HepG2 (cell line): ENCODE results near the gene RGSL1. TPM values are rescaled to one million over a fixed set of nuclear protein-coding genes. Genes with fewer than 3 reads are reported as not detected.

Source experiments
- ATAC-seq: fragments of 200-7000 bp; cut with Tn5 transposase; 3 replicates; pipeline ENCODE4 v1.9.1; 2020; ENCODE audit warnings: mild to moderate bottlenecking, moderate library complexity
- BruUV-seq: library from RNA; stranded (reverse); fragments of 400-500 nt; replicated peaks from 2 replicates; lab custom pipeline; 2021; lab: Mats Ljungman, UMichigan
- CTCF ChIA-PET: fragments of 300-600 bp; formaldehyde crosslinking; extraction: SDS; loops from one replicate; lab custom pipeline; 2021; ENCODE audit warnings: low total read pairs, inconsistent platforms, low intra/inter-chr PET ratio; lab: Yijun Ruan, JAX
- POLR2A ChIA-PET: fragments of 350-600 bp; sonication (Branson Sonifier 250); formaldehyde crosslinking; loops from one replicate; lab custom pipeline; 2020; ENCODE audit warnings: antibody characterized with exemption, inconsistent platforms; lab: Yijun Ruan, JAX
- DNase-seq: peaks from one replicate; pipeline ENCODE4 v3.0.0-alpha.2; 2015; ENCODE audit warnings: low spot score
- FAIRE-seq: peaks from 3 replicates; lab custom pipeline; 2011; peaks lifted over from hg19 to GRCh38; lab: Jason Lieb, UNC
- H2AFZ ChIP-seq: one replicate; pipeline ENCODE4 v1.6.1; 2011; ENCODE audit warnings: low read length, inconsistent platforms
- H3K27ac ChIP-seq: fragments of 300-600 bp; 3 replicates; pipeline ENCODE4 v1.8.0; 2011; ENCODE audit warnings: mixed run types, mild to moderate bottlenecking, mixed read lengths, low read length, inconsistent platforms; ENCODE audit not compliant: insufficient read depth; ENCODE audit errors: extremely low read length
- H3K27me3 ChIP-seq, 2 experiments: fragments of 200-600 bp in 1 of 2; 2 replicates in 1 of 2; 3 replicates in 1 of 2; pipeline versions ENCODE4 v1.6.0 to v1.8.0; 2011; ENCODE audit warnings: low read length in 2 of 2, mild to moderate bottlenecking in 2 of 2, moderate library complexity in 2 of 2, inconsistent platforms in 1 of 2; ENCODE audit not compliant: insufficient read depth in 2 of 2, control insufficient read depth in 1 of 2
- H3K36me3 ChIP-seq, 2 experiments: fragments of 200-600 bp in 1 of 2; replicated peaks in 1 of 2; 2 replicates in 1 of 2; 3 replicates in 1 of 2; pipeline versions ENCODE4 v1.5.1 to v1.8.0; 2011; ENCODE audit warnings: low read length in 2 of 2, inconsistent platforms in 1 of 2; ENCODE audit not compliant: insufficient read depth in 2 of 2, control insufficient read depth in 1 of 2
- H3K4me1 ChIP-seq: 2 replicates; pipeline ENCODE4 v1.5.1; 2012; ENCODE audit warnings: low read length, inconsistent platforms; ENCODE audit not compliant: insufficient read depth
- H3K4me2 ChIP-seq: 2 replicates; pipeline ENCODE4 v1.6.0; 2011; ENCODE audit warnings: low read depth, low read length, inconsistent platforms
- H3K4me3 ChIP-seq, 3 experiments: fragments of 200-600 bp in 1 of 3; sonication (generic), shearing (Covaris generic) in 1 of 3; replicated peaks in 1 of 3; 2 replicates each; pipeline ENCODE4 v1.5.1; 2011 to 2016; ENCODE audit warnings: low read length in 3 of 3, inconsistent platforms in 2 of 3, low read depth in 2 of 3, mild to moderate bottlenecking in 2 of 3, control low read depth in 1 of 3, mixed read lengths in 1 of 3; ENCODE audit not compliant: insufficient read depth in 1 of 3
- H3K79me2 ChIP-seq: one replicate; pipeline ENCODE4 v1.6.1; 2011; ENCODE audit warnings: low read length, inconsistent platforms; ENCODE audit not compliant: insufficient read depth
- H3K9ac ChIP-seq: 2 replicates; pipeline ENCODE4 v1.6.0; 2011; ENCODE audit warnings: mild to moderate bottlenecking, low read depth, low read length, inconsistent platforms; ENCODE audit not compliant: insufficient read depth
- H3K9me3 ChIP-seq: 2 replicates; pipeline ENCODE4 v1.5.1; 2012; ENCODE audit warnings: mild to moderate bottlenecking, low read length
- H4K20me1 ChIP-seq: 2 replicates; pipeline ENCODE4 v1.6.0; 2011; ENCODE audit warnings: inconsistent platforms, mild to moderate bottlenecking, low read length, moderate library complexity; ENCODE audit not compliant: insufficient read depth
- FOXM1 ChIP-seq: sonication (generic); formaldehyde crosslinking; IDR thresholded peaks from 2 replicates; pipeline ENCODE4 v1.5.0; 2020; ENCODE audit warnings: missing genetic modification reagents
- GZF1 ChIP-seq: sonication (generic); formaldehyde crosslinking; IDR thresholded peaks from 2 replicates; pipeline ENCODE4 v1.5.1; 2020; ENCODE audit warnings: mild to moderate bottlenecking, missing genetic modification reagents
- HBP1 ChIP-seq: IDR thresholded peaks from 2 replicates; pipeline ENCODE4 v1.6.1; 2016; ENCODE audit warnings: low read depth, control low read depth
- NR1H2 ChIP-seq: sonication (generic); formaldehyde crosslinking; IDR thresholded peaks from 2 replicates; pipeline ENCODE4 v1.8.1; 2022; ENCODE audit warnings: low read depth, missing genetic modification reagents, borderline replicate concordance
- SNAPC4 ChIP-seq: sonication (generic); formaldehyde crosslinking; IDR thresholded peaks from 2 replicates; pipeline ENCODE4 v1.4.0; 2020; ENCODE audit warnings: mild to moderate bottlenecking, missing genetic modification reagents
- ZBTB14 ChIP-seq: sonication (generic); formaldehyde crosslinking; IDR thresholded peaks from 2 replicates; pipeline ENCODE4 v1.4.0; 2020; ENCODE audit warnings: missing genetic modification reagents
- ZNF121 ChIP-seq: sonication (generic); formaldehyde crosslinking; IDR thresholded peaks from 2 replicates; pipeline ENCODE4 v1.5.0; 2020; ENCODE audit warnings: mild to moderate bottlenecking, missing genetic modification reagents
- ZNF446 ChIP-seq: sonication (generic); formaldehyde crosslinking; IDR thresholded peaks from 2 replicates; pipeline ENCODE4 v1.5.0; 2020; ENCODE audit warnings: mild to moderate bottlenecking, missing genetic modification reagents
- ZNF570 ChIP-seq: sonication (generic); formaldehyde crosslinking; IDR thresholded peaks from 2 replicates; pipeline ENCODE4 v1.4.0; 2020; ENCODE audit warnings: mild to moderate bottlenecking, missing genetic modification reagents, borderline replicate concordance
- WGBS: methylation state at CpG from one replicate; pipeline ENCODE4 v1.1.6; 2017; ENCODE audit warnings: low lambda C conversion rate; 5-methylcytosine and 5-hydroxymethylcytosine counted together
- in situ Hi-C: cut with HindIII; loops from 2 replicates; pipeline ENCODE4 v1.10.0; 2017; ENCODE audit warnings: low pct_unique_long_range_greater_than_20kb; ENCODE audit not compliant: extremely low pct_ligation_motif_present
- intact Hi-C: fragments of 100-400 bp; cut with micrococcal nuclease; formaldehyde crosslinking; loops from one replicate; pipeline ENCODE4 v1.10.0; 2022; ENCODE audit not compliant: unreplicated experiment
- polyA plus RNA-seq, 8 experiments: library from polyadenylated mRNA; depleted of rRNA in 3 of 8; stranded (reverse) in 7 of 8; unstranded in 1 of 8; fragments of >200 nt; fragmentation: Illumina TruSeq in 4 of 8; extraction: Trizol in 4 of 8; gene quantifications; 2 replicates each; pipeline versions ENCODE4 v1.2.1 to v1.2.3, GENCODE V29; 2011 to 2016; ENCODE audit warnings: low read depth in 4 of 8, missing spikeins in 1 of 8, mixed read lengths in 1 of 8; ENCODE audit not compliant: insufficient read depth in 1 of 8
- total RNA-seq, 5 experiments: library from RNA; depleted of rRNA; stranded (reverse); fragments of >200 nt; fragmentation: Illumina TruSeq; extraction: Trizol; gene quantifications; 2 replicates each; pipeline ENCODE4 v1.2.3, GENCODE V29; 2016; ENCODE audit warnings: low read depth in 1 of 5

Gene RGSL1
- total and polyA plus RNA-seq, 2 of the 13 experiments (the other 11 are each of a cell fraction or from before 2014, with no cell fraction given) = not detected

GRCh38 chr1:182608236-182608635 lies 158.3 kb downstream of the RGSL1 start:
- TF ChIP-seq GZF1 (CRISPR knock-in tag) = no peak
- no peak for TF ChIP-seq ZNF570 (CRISPR knock-in tag)
- TF ChIP-seq NR1H2 (CRISPR knock-in tag) = no peak
- no peak for TF ChIP-seq ZNF446 (CRISPR knock-in tag)
- no peak for TF ChIP-seq ZNF121 (CRISPR knock-in tag)
- no peak for TF ChIP-seq ZBTB14 (CRISPR knock-in tag)
- TF ChIP-seq FOXM1 (CRISPR knock-in tag) = no peak
- TF ChIP-seq HBP1 (CRISPR knock-in tag) = no peak
- TF ChIP-seq SNAPC4 (CRISPR knock-in tag) = no peak
- H3K36me3 ChIP-seq = no peaks in the 10 kb centered on the region
- no peak overlapping the region for H3K4me3 ChIP-seq
- WGBS = 45% methylated on average over 2 of the region's 2 CpGs
- H4K20me1 ChIP-seq = no peaks in the 10 kb centered on the region
- DNase-seq = no peak
- no peak overlapping the region for H2AFZ ChIP-seq
- H3K4me1 ChIP-seq = no peaks in the 10 kb centered on the region
- CTCF ChIA-PET = no interaction called here
- FAIRE-seq = no peak
- H3K79me2 ChIP-seq = no peaks in the 10 kb centered on the region
- H3K27me3 ChIP-seq = peaks cover 6 to 37% of the 10 kb centered on the region in 2 experiments; a peak in 3 of 5 replicates
- in situ Hi-C loops (no loop called here), intact Hi-C loops (no loop called here)
- BruUV-seq = no TSS peak
- H3K27ac ChIP-seq = no peak overlapping the region
- H3K4me2 ChIP-seq = no peak overlapping the region
- no peak for ATAC-seq
- no peaks in the 10 kb centered on the region for H3K9me3 ChIP-seq
- POLR2A ChIA-PET = no interaction called here
- H3K9ac ChIP-seq = no peak overlapping the region
